D721Med (cell line): Measurements from ENCODE around the gene AFMID.

Source experiments
- DNase-seq: peaks from one replicate; pipeline ENCODE4 v3.0.0; 2011; ENCODE audit warnings: low spot score; ENCODE audit not compliant: insufficient read length
- FAIRE-seq: peaks from 2 replicates; lab custom pipeline; 2011; peaks lifted over from hg19 to GRCh38; lab: Jason Lieb, UNC
- CTCF ChIP-seq: IDR thresholded peaks from 2 replicates; pipeline ENCODE4 v1.5.1; 2012; ENCODE audit warnings: mild to moderate bottlenecking, control low read depth; ENCODE audit not compliant: insufficient read depth; ENCODE audit errors: missing control alignments

The AFMID gene

GRCh38 chr17:78219396-78220150 is 32.4 kb downstream of the AFMID start:
- FAIRE-seq (no peak), DNase-seq (no peak)
- no peak for TF ChIP-seq CTCF

GRCh38 chr17:78223061-78223460 is 35.9 kb downstream of the AFMID start:
- TF ChIP-seq CTCF: no peak
- DNase-seq (no peak), FAIRE-seq (no peak)

GRCh38 chr17:78223765-78224164 is 36.6 kb downstream of the AFMID start:
- FAIRE-seq: no peak
- TF ChIP-seq CTCF: no peak

GRCh38 chr17:78224231-78225087 is 37.3 kb downstream of the AFMID start:
- DNase-seq: no peak
- no peak for TF ChIP-seq CTCF
- no peak for FAIRE-seq

More at GRCh38 chr17:78223765-78224164, 36.6 kb downstream of the AFMID start:
- DNase-seq: no peak

GRCh38 chr17:78225088-78225865 is 38.1 kb downstream of the AFMID start:
- no peak for TF ChIP-seq CTCF
- DNase-seq: no peak
- FAIRE-seq: no peak

GRCh38 chr17:78226055-78226758 is 39.0 kb downstream of the AFMID start:
- no peak for DNase-seq
- TF ChIP-seq CTCF: no peak
- FAIRE-seq: no peak
